ENCODE results near the gene TOGARAM1. TPM values are rescaled to one million over a fixed set of nuclear protein-coding genes. Genes with fewer than 3 reads are reported as not detected.

Gene TOGARAM1
- total and polyA plus RNA-seq, 9 of the 15 experiments (the other 6 are each of a cell fraction or from before 2014, with no cell fraction given): 1.3 to 6.4 (median 3.7) TPM

Small RNAs within 50 kb of the gene (small RNA-seq; reads per million reads assigned to genes)
- gene RF00151 (0.26 reads per million), gene SNORD127 (737 reads per million, percentile 99 among the genes with 10 or more reads in this experiment)

Other genes starting within 250 kb of the TOGARAM1 start
- 1.3 and 1.8 TPM in 2 replicates for gene KLHL28, start 243 bp upstream of the TOGARAM1 start, total RNA-seq (2014; rRNA removed)
- 5.5 and 7.3 TPM in 2 replicates for gene KLHL28, start 243 bp upstream of the TOGARAM1 start, total RNA-seq (2014; rRNA removed; fragmentation: Illumina TruSeq; extraction: Trizol)
- 4.1 and 4.7 TPM in 2 replicates for gene KLHL28, start 243 bp upstream of the TOGARAM1 start, total RNA-seq (2015; rRNA removed; fragmentation: Illumina TruSeq; extraction: Trizol)
- gene KLHL28, start 243 bp upstream of the TOGARAM1 start, total RNA-seq (2021): 4.1 and 5.0 TPM in 2 replicates
- gene KLHL28, start 243 bp upstream of the TOGARAM1 start, polyA plus RNA-seq (2011; rRNA removed): 3.8 and 4.3 TPM in 2 replicates
- 2.9 and 4.4 TPM in 2 replicates for gene KLHL28, start 243 bp upstream of the TOGARAM1 start, polyA plus RNA-seq (2014; fragmentation: Illumina TruSeq; extraction: Trizol)
- 1 to 10 TPM; 4.8 to 7.5 TPM for gene KLHL28, start 243 bp upstream of the TOGARAM1 start, polyA plus RNA-seq (2014; fragmentation: Nextera tagmentation; extraction: Ambion mirVana)
- 1.1 TPM in 2 replicates for gene KLHL28, start 243 bp upstream of the TOGARAM1 start, polyA plus RNA-seq (2014; rRNA removed)
- 16.8 and 20.7 TPM in 2 replicates for gene PRPF39, start 121.9 kb downstream of the TOGARAM1 start, total RNA-seq (2014; rRNA removed)
- gene PRPF39, start 121.9 kb downstream of the TOGARAM1 start, total RNA-seq (2014; rRNA removed; fragmentation: Illumina TruSeq; extraction: Trizol): 30.3 and 31.5 TPM in 2 replicates
- 31.7 and 34.4 TPM in 2 replicates for gene PRPF39, start 121.9 kb downstream of the TOGARAM1 start, total RNA-seq (2015; rRNA removed; fragmentation: Illumina TruSeq; extraction: Trizol)
- 28.9 and 34.1 TPM in 2 replicates for gene PRPF39, start 121.9 kb downstream of the TOGARAM1 start, total RNA-seq (2021)
- 50.4 and 57.6 TPM in 2 replicates for gene PRPF39, start 121.9 kb downstream of the TOGARAM1 start, polyA plus RNA-seq (2011; rRNA removed)
- gene PRPF39, start 121.9 kb downstream of the TOGARAM1 start, polyA plus RNA-seq (2014; fragmentation: Illumina TruSeq; extraction: Trizol): 20.9 and 24.8 TPM in 2 replicates
- gene PRPF39, start 121.9 kb downstream of the TOGARAM1 start, polyA plus RNA-seq (2014; fragmentation: Nextera tagmentation; extraction: Ambion mirVana): 10 to 100 TPM; 13.3 to 21.2 TPM
- 23.7 and 27.9 TPM in 2 replicates for gene PRPF39, start 121.9 kb downstream of the TOGARAM1 start, polyA plus RNA-seq (2014; rRNA removed)
- 43.6 and 48.2 TPM in 2 replicates for gene FKBP3, start 172.3 kb downstream of the TOGARAM1 start, total RNA-seq (2014; rRNA removed)
- 44.5 and 55.6 TPM in 2 replicates for gene FKBP3, start 172.3 kb downstream of the TOGARAM1 start, total RNA-seq (2014; rRNA removed; fragmentation: Illumina TruSeq; extraction: Trizol)
- gene FKBP3, start 172.3 kb downstream of the TOGARAM1 start, total RNA-seq (2015; rRNA removed; fragmentation: Illumina TruSeq; extraction: Trizol): 48.2 and 54.2 TPM in 2 replicates
- gene FKBP3, start 172.3 kb downstream of the TOGARAM1 start, total RNA-seq (2021): 53.1 and 56.5 TPM in 2 replicates
- 44.1 and 65.2 TPM in 2 replicates for gene FKBP3, start 172.3 kb downstream of the TOGARAM1 start, polyA plus RNA-seq (2011; rRNA removed)
- gene FKBP3, start 172.3 kb downstream of the TOGARAM1 start, polyA plus RNA-seq (2014; fragmentation: Illumina TruSeq; extraction: Trizol): 85.5 and 88.0 TPM in 2 replicates
- 10 to 100 TPM; 84.3 to 88.6 TPM for gene FKBP3, start 172.3 kb downstream of the TOGARAM1 start, polyA plus RNA-seq (2014; fragmentation: Nextera tagmentation; extraction: Ambion mirVana)
- 107 and 112 TPM in 2 replicates for gene FKBP3, start 172.3 kb downstream of the TOGARAM1 start, polyA plus RNA-seq (2014; rRNA removed)
- 5.4 and 6.8 TPM in 2 replicates for gene FANCM, start 173.7 kb downstream of the TOGARAM1 start, total RNA-seq (2014; rRNA removed)
- gene FANCM, start 173.7 kb downstream of the TOGARAM1 start, total RNA-seq (2014; rRNA removed; fragmentation: Illumina TruSeq; extraction: Trizol): 12.8 and 13.7 TPM in 2 replicates
- 10.5 and 11.7 TPM in 2 replicates for gene FANCM, start 173.7 kb downstream of the TOGARAM1 start, total RNA-seq (2015; rRNA removed; fragmentation: Illumina TruSeq; extraction: Trizol)
- 10.7 and 14.4 TPM in 2 replicates for gene FANCM, start 173.7 kb downstream of the TOGARAM1 start, total RNA-seq (2021)
- 7.4 and 9.7 TPM in 2 replicates for gene FANCM, start 173.7 kb downstream of the TOGARAM1 start, polyA plus RNA-seq (2011; rRNA removed)
- gene FANCM, start 173.7 kb downstream of the TOGARAM1 start, polyA plus RNA-seq (2014; fragmentation: Illumina TruSeq; extraction: Trizol): 5.1 and 6.2 TPM in 2 replicates
- gene FANCM, start 173.7 kb downstream of the TOGARAM1 start, polyA plus RNA-seq (2014; fragmentation: Nextera tagmentation; extraction: Ambion mirVana): 1 to 10 TPM; 6.1 TPM
- 4.0 and 5.1 TPM in 2 replicates for gene FANCM, start 173.7 kb downstream of the TOGARAM1 start, polyA plus RNA-seq (2014; rRNA removed)